GM12865 (cell line): Measurements from ENCODE around the gene COL4A6.

Experiments used
- DNase-seq: peaks from one replicate; pipeline ENCODE4 v3.0.0; 2010; ENCODE audit warnings: low read depth
- H3K4me3 ChIP-seq: 2 replicates; pipeline ENCODE4 v1.5.1; 2011; ENCODE audit warnings: mild to moderate bottlenecking, low read depth, low read length, control low read depth
- TF ChIP-seq, protein P1 (sequence below): IDR thresholded peaks from 2 replicates; pipeline ENCODE4 v1.5.1; 2011; ENCODE audit warnings: low read length, control low read depth, low read depth, inconsistent platforms; ENCODE audit not compliant: insufficient read depth; ENCODE audit errors: missing control alignments

The COL4A6 gene

DNA sequence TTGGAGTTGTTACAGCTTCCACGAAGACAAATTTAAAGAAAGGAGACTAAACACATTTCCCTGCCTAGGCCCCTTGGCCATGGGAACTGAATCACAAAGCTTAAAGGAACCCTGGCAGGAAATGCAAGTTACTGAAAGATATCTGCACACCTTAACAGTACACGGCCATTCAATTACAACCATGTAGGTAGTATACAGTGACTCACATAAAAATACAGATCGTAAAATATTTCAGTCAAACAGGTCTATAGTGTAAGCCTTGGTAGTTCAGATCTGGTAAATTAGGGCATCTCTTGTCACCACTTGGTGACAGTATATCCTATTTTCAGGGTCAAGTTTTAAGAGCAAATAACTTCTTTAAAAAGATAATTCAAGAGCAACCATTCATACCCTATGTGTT lies 234.7 kb downstream of the COL4A6 start:
- TF ChIP-seq, protein P1, sequence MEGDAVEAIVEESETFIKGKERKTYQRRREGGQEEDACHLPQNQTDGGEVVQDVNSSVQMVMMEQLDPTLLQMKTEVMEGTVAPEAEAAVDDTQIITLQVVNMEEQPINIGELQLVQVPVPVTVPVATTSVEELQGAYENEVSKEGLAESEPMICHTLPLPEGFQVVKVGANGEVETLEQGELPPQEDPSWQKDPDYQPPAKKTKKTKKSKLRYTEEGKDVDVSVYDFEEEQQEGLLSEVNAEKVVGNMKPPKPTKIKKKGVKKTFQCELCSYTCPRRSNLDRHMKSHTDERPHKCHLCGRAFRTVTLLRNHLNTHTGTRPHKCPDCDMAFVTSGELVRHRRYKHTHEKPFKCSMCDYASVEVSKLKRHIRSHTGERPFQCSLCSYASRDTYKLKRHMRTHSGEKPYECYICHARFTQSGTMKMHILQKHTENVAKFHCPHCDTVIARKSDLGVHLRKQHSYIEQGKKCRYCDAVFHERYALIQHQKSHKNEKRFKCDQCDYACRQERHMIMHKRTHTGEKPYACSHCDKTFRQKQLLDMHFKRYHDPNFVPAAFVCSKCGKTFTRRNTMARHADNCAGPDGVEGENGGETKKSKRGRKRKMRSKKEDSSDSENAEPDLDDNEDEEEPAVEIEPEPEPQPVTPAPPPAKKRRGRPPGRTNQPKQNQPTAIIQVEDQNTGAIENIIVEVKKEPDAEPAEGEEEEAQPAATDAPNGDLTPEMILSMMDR, result no peak

DNA sequence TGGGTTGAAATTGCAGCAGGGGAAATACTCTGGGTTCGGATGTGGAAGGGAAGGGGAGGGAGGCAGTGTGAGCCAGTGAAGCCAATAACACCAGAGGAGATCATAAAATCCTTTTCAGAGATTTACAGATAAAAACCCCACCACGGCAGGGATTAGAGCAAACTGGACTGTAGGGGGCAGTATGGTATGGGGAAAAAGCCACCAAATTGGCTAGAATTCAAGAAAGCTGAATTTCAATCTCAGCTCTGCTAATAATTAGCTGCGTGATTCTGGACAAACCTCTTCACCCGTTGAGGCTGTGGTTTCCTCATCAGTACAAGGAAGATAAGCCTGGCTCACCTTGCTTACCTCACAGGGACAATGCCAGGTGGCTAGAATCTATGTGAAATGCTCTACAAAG lies 238.5 kb downstream of the COL4A6 start:
- DNase-seq, result peak; percentile 14
- TF ChIP-seq, protein P1, result peak; percentile 44
- no peak overlapping the region for H3K4me3 ChIP-seq

More for the DNA sequence above, 234.7 kb downstream of the COL4A6 start:
- DNase-seq, result no peak
- no peak overlapping the region for H3K4me3 ChIP-seq

DNA sequence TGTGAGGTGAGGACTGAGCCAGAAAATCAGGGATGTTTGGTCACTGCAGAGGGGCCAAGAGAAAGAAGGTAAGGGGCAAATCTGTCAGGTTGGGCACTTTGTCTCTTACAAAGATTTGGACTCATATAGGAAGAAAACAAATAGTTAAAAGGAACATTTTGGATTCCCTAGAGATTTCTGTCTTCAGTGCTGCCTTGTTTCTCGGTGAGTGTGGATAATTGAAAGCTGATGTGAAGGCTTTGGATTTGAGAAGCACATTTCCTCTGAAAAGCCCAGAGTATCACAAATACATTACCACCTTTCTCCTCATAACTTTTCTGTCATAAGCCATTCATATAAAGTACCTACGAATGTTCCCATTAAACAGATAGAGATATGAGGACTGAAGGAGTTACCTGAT lies 239.2 kb downstream of the COL4A6 start:
- H3K4me3 ChIP-seq, result no peak overlapping the region
- DNase-seq, result no peak
- TF ChIP-seq, protein P1, result no peak

DNA sequence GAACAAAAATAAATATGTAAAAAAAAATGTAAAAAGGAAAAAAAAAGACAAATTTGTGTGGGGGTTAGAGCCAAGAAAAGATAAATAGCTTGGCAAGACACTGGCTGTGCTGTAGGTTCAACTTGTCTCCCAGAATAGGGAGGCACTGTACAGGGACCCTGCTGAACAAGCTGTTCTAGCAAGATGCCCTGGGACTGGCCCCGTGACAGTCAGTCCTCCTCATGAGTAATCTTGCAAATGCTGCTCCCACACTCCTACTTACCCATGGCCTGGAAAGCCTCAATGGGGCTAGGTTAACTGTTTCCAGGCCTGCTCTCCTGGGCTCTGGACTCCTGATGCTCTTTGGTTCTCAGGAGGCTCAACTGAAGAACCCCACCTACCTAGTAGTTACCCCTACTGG lies 239.8 kb downstream of the COL4A6 start:
- no peak overlapping the region for H3K4me3 ChIP-seq
- TF ChIP-seq, protein P1, result no peak
- DNase-seq, result no peak

DNA sequence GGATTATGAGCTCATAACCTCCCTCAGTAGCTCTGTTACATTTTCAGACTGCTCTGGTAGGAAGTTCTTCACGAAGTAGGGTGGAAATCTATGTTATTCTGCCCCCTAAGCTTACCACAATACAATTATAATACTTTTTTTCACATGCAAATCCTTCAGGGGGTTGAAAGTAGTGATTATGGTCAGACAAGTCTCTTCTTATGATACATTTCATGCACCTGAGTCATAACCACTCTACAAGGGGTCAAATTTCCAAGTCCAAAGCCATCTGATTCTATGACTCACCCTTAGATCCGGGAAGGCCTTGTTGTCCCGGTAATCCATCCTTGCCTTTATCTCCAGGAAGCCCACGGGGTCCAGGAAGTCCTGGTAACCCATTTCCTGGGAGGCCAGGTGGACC lies 251.4 kb downstream of the COL4A6 start:
- TF ChIP-seq, protein P1, result no peak
- H3K4me3 ChIP-seq, result no peak overlapping the region
- no peak for DNase-seq

DNA sequence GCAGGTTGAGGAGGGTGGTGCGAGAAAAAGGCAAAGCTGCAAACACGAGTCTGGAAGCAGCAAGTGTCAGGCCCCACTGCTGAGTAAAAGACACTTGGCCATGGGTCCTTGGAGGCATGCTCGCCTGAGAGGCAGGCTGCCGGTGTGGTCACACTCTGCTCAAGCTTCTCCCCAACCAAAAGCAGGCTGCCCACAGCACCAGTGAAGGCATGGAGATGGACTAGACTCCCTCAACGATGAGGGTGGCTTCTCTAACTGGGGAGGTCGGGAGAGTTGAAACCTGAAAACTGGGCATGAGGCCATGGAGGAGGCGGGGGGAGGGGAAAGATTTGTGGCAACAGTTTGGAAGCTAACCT lies 260.1 kb downstream of the COL4A6 start:
- H3K4me3 ChIP-seq, result no peak overlapping the region
- DNase-seq, result no peak
- TF ChIP-seq, protein P1, result no peak

DNA sequence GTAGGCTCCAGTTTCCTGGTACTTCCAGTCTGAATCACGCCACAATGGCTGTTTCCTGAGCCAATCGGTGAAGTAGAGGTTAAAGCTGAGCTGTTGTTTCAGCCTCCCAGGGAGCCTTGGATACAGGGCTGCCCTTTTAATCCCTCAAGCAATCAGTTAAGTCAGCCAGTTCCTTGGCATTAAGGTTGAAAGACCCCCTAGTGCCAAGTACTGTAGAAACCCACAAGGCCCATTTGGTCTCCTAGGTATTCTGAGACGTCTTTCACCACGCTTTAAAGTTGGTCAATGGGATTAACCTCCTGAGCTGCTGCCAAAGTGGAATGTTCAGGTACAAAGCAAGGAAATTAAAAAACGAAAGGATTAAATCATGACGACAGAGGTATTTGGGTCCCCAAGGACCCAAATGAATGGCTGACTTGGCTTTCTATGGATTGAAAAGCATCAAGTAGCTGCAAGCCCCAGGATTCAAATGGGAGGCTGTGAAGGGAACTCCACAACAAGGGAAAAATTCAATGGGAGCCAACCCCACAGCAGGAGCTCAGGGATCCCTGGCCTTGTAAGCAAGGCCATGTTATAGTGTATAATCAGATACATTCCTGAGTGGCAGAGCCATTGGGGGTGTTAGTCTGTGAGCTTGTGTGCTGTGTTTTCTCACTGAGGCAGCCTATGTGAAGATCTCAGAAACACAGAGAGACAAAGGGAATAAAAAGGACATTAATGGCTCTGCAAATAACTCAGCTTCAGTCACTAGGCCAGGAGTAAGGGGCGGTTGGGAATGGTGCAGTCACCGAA lies 260.7 kb downstream of the COL4A6 start:
- no peak for DNase-seq
- no peak overlapping the region for H3K4me3 ChIP-seq
- TF ChIP-seq, protein P1, result no peak
